ENCODE results near the gene MELTF. TPM values are rescaled to one million over a fixed set of nuclear protein-coding genes. Genes with fewer than 3 reads are reported as not detected.

The MELTF gene
- total and polyA plus RNA-seq, 9 of the 15 experiments (the other 6 are each of a cell fraction or from before 2014, with no cell fraction given) = 0.35 to 10.5 (median 4.5) TPM

GRCh38 chr3:197003461-197004385 lies 25.9 kb downstream of the MELTF start:
- peak overlapping the region; percentile 38 for H3K4me3 ChIP-seq
- no peaks in the 10 kb centered on the region for H3K27me3 ChIP-seq (ENCODE audit: control insufficient read depth in 2 of 2, insufficient read depth in 2 of 2, low read length in 2 of 2)
- peak overlapping the region; percentile 74; the same call in 2 of the 3 replicates for H3K27ac ChIP-seq (ENCODE audit: extremely low read depth, low read depth, low read length)
- no peaks in the 10 kb centered on the region for H3K9me3 ChIP-seq (replicated peaks; ENCODE audit: control insufficient read depth, insufficient read depth, low read depth, low read length)
- DNase-seq (ENCODE audit: extremely low read depth in 1 of 4, low spot score in 3 of 4) (peak in 1 of 4 experiments; percentile 31), FAIRE-seq (no peak), ATAC-seq (no peak)
- no peaks in the 10 kb centered on the region for H3K79me2 ChIP-seq (ENCODE audit: control insufficient read depth, insufficient read depth, low read length)
- H2AFZ ChIP-seq (ENCODE audit: low read depth, low read length) = peak overlapping the region; percentile 67
- no peaks in the 10 kb centered on the region for H4K20me1 ChIP-seq (replicated peaks; ENCODE audit: control insufficient read depth, insufficient read depth, low read length)
- WGBS (ENCODE audit: insufficient coverage, low coverage, missing lambda C conversion rate) = 84% methylated on average over 29 of the region's 61 CpGs
- peak overlapping the region; percentile 62 to 96; a peak in 3 of 4 replicates for H3K9ac ChIP-seq (ENCODE audit: insufficient read depth in 1 of 2, low read depth in 2 of 2, low read length in 2 of 2)
- in situ Hi-C loops (cut with MboI) (no loop called here), intact Hi-C loops (cut with micrococcal nuclease) (loop anchor here (5.0 kb wide), 1 partner anchor 184 kb away; no protein-coding TSS in a partner anchor)
- H3K36me3 ChIP-seq (ENCODE audit: control insufficient read depth, insufficient read depth, low read length) = no peaks in the 10 kb centered on the region
- peak overlapping the region; percentile 61; the same call in 1 of the 2 replicates for H3K4me2 ChIP-seq (ENCODE audit: insufficient read depth, low read length)
- CTCF ChIA-PET (ENCODE audit: low intra/inter-chr PET ratio) = interaction anchor here (1.8 to 2.1 kb wide), 2 partner anchors 183 to 506 kb away, joined by 9 to 26 read pairs; no protein-coding TSS in a partner anchor
- BruUV-seq (replicated peaks) = no TSS peak
- H3K4me1 ChIP-seq (replicated peaks in 1 of 2; ENCODE audit: control insufficient read depth in 2 of 2, insufficient read depth in 2 of 2, low read length in 2 of 2) = peaks cover 3 to 50% of the 10 kb centered on the region in 2 experiments; a peak in 3 of 5 replicates
- no peaks in the 10 kb centered on the region for H3K9me1 ChIP-seq (ENCODE audit: control insufficient read depth, insufficient read depth, low read length)
- POLR2A ChIA-PET = interaction anchor here (0.5 to 1.8 kb wide), 7 partner anchors 10 to 175 kb away, joined by 3 to 4 read pairs (median 3); no protein-coding TSS in a partner anchor
- TF ChIP-seq, protein P1, sequence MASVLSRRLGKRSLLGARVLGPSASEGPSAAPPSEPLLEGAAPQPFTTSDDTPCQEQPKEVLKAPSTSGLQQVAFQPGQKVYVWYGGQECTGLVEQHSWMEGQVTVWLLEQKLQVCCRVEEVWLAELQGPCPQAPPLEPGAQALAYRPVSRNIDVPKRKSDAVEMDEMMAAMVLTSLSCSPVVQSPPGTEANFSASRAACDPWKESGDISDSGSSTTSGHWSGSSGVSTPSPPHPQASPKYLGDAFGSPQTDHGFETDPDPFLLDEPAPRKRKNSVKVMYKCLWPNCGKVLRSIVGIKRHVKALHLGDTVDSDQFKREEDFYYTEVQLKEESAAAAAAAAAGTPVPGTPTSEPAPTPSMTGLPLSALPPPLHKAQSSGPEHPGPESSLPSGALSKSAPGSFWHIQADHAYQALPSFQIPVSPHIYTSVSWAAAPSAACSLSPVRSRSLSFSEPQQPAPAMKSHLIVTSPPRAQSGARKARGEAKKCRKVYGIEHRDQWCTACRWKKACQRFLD (CRISPR knock-in tag; IDR thresholded peaks at IDR 0.05) = 0 out of 2 replicates have a peak, but pooled peaks have one; percentile 8
- TF ChIP-seq ZBTB49 (CRISPR knock-in tag; IDR thresholded peaks at IDR 0.05; ENCODE audit: borderline replicate concordance) = no peak
- TF ChIP-seq POU5F1 (IDR thresholded peaks at IDR 0.05; ENCODE audit: borderline replicate concordance, low read depth, low read length, partially characterized antibody) = no peak
- TF ChIP-seq ZBTB40 (IDR thresholded peaks at IDR 0.05) = peak; percentile 47; the same call in 1 of the 2 replicates
- no peak for TF ChIP-seq ZBTB40 (CRISPR knock-in tag; IDR thresholded peaks at IDR 0.05)

Measured in K562 (cell line).